GM19023 (cell line): Measurements from ENCODE around the gene TULP4.
"Not testable (repeated sequence)": the region's sequence is repeated elsewhere in the genome, so short reads cannot be mapped to it uniquely, and the experiment has no call there.

Source experiments
- ATAC-seq: cut with Tn5 transposase; IDR thresholded peaks from one replicate; pipeline ENCODE4 v1.9.1; 2021; ENCODE audit warnings: mild to moderate bottlenecking, moderate library complexity; ENCODE audit not compliant: unreplicated experiment

TULP4 gene

GRCh38 chr6:158387036-158387435 lies 74.8 kb downstream of the TULP4 start:
- no peak for ATAC-seq

GRCh38 chr6:158387578-158387977 lies 75.3 kb downstream of the TULP4 start:
- no peak for ATAC-seq

DNA sequence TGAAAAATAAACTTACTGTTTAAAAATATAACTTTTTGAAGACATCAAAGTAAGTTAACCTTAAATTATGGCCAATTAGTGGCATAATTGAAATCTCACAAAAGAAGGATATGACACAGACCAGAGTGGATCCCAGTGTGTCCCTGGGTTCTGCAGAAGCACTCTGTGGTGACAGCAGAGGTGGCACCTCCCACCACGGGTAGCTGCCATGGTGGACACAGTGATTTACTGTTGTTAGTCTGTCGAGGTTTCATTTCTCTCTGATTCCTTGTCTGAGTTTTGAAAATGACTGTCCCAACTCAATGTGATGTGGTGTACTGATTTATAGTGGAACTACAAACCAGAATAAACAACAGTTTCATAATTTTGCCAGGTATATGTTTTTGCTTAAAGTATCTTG lies 76.5 kb downstream of the TULP4 start:
- no peak for ATAC-seq

- ATAC-seq: no peak
Measured at GRCh38 chr6:158389193-158389919, 77.1 kb downstream of the TULP4 start.

GRCh38 chr6:158391276-158391675 lies 79.0 kb downstream of the TULP4 start:
- ATAC-seq: no peak

- not testable (repeated sequence) for ATAC-seq
Measured at GRCh38 chr6:158391977-158392376, 79.7 kb downstream of the TULP4 start.

DNA sequence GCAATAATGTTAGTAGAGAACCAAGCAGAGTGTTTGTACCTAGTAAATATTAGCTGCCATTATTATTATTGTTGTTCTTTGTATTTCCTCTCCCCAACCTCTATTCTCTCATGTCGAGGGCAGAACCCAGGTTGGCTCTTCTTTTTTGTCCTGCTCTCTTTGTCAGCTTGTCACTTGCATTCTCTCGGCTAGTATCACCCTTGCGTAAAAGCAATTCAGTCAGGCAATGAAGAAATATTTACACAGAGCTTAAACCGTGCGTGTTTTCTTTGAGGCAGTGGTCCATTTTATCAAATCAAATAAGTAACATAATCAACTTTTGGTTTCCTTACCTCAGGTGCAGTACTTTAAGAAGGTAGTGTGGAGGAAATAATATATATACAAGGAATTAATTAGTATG lies 83.9 kb downstream of the TULP4 start:
- no peak for ATAC-seq

- no peak for ATAC-seq
Measured at GRCh38 chr6:158397578-158397977, 85.3 kb downstream of the TULP4 start.

GRCh38 chr6:158398252-158399024 lies 86.2 kb downstream of the TULP4 start:
- ATAC-seq: no peak

GRCh38 chr6:158399040-158399700 lies 86.9 kb downstream of the TULP4 start:
- ATAC-seq: no peak

DNA sequence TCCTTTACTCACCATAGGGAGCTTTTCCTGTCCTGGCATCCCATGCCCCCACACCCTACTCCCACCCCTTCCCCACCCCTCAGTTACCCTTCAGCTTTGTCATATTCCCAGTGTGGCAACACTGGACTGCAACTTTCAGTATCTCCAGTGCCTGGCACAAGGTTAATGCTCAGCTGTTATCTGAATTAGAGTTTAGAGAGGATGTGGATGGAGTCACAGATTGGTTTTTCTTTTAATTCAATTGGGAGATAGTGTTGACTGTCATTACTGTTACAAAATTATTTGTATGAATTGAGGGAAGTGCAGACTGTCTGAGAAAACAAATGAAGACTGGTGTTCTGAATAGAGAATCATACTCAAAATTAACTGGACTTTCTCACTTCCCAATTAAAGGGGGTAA lies 89.9 kb downstream of the TULP4 start:
- no peak for ATAC-seq

GRCh38 chr6:158405321-158405831 lies 93.1 kb downstream of the TULP4 start:
- ATAC-seq: not testable (repeated sequence)

- ATAC-seq: no peak
Measured at GRCh38 chr6:158405933-158406332, 93.7 kb downstream of the TULP4 start.

DNA sequence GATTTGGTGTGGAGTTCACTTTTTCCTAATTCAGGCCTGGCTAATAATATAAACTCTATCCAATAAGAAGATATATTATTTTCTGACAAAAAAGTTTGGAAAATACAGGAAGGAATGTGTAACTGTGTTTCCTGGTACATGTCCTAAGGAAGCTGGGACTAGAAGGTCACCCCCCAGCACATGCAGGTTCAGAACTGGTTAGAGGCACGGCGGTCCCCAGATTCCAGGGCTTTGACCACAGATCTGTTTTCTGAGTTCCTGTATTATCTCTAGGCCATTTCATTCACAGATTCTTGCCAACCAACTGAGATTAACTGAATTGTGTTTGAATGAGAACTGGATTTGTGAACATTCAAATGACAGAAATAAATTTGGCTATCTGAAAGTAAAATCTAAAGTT lies 94.5 kb downstream of the TULP4 start:
- no peak for ATAC-seq

GRCh38 chr6:158408013-158408412 lies 95.7 kb downstream of the TULP4 start:
- ATAC-seq: no peak

DNA sequence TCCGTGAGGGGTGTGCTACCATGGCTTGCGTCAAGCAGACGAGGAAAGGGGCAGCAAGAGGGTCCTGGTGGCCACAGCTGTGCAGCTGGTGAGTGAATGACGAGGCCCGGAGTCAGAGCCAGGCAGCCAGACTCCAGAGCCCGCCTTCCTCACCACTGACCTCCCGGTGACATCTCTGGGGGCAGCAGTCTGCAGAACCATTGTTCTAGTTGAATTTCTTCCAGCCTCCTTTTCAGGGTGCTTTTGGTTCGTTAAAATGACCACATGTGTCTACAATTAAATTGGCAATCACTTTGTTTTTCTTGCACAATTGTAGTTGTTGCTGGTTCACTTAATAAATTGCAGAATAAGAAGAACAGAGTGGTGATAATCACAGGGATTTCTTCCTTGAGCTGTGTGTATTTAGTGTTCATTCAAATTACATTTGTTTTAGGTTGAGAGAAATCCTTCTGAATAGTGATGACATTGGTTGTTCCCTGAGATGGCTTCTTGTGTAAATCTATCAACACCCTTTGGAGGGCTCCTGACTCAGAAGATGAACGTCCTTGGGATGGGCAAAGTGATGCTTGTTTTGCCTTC lies 96.4 kb downstream of the TULP4 start:
- no peak for ATAC-seq

DNA sequence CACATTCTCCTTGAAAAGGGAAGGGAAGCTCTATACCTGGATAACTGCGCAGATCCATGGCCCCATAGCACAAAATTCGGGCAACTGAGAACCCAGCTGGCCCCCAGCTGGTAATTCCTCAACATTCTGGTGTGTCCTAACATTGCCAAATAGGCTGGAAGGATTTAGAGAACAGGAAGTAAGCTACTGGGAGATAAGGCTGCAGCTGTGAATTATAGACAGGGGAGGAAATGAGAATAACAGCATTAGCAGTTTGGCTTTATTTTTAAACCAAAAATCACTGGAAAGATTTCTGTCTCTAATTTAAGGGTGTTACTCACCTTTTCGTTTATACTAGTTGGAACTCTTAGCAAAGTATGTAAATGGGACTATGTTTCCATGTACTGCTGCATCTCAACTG lies 97.2 kb downstream of the TULP4 start:
- ATAC-seq: no peak

- no peak for ATAC-seq
Measured at GRCh38 chr6:158410784-158411183, 98.5 kb downstream of the TULP4 start.

GRCh38 chr6:158411998-158412397 lies 99.7 kb downstream of the TULP4 start:
- ATAC-seq: no peak

DNA sequence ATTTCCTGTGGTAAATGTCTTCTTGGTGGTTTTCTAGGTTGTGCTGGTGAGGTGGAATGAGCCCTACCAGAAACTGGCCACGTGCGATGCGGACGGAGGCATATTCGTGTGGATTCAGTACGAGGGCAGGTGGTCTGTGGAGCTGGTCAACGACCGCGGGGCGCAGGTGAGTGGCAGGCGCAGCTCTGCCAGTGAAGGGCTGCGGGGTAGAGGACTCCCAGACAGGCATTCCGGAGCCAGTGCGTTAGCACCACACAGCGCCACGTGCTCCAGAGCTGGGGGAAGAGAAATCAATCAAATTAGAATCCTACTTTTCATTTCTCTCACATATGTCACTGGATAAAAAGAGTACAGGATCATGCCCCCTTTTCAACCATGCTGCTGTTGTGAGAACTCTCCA lies 100.8 kb downstream of the TULP4 start:
- ATAC-seq: no peak

- no peak for ATAC-seq
Measured at GRCh38 chr6:158413814-158414565, 101.7 kb downstream of the TULP4 start.
